ENCODE data around the gene MEA1.

The MEA1 gene

GRCh38 chr6:42979523-42980177 is 34.1 kb downstream of the MEA1 start:
- no peaks in the 10 kb centered on the region for H3K9me2 ChIP-seq (replicated peaks; ENCODE audit: low read depth, low read length)

GRCh38 chr6:42978839-42979522 is 34.8 kb downstream of the MEA1 start, which contains the start of gene PEX6:
Gene PEX6, minus strand, starts transcription at chr6:42979181. Its CDS starts 31 bp downstream, at chr6:42979150.
- Histone ChIP-seq H3K9me2 (replicated peaks; ENCODE audit: low read depth, low read length) (no peaks in the 10 kb centered on the region), H4K20me1 (ENCODE audit: insufficient read depth, low read length, poor library complexity, severe bottlenecking) (peaks cover 3% of the 10 kb centered on the region), H3K4me3 (ENCODE audit: low read length, poor library complexity, severe bottlenecking) (peak within 1 kb of the TSS; percentile 89), H3K4me1 (ENCODE audit: insufficient read depth, low read length, poor library complexity, severe bottlenecking) (peaks cover 19% of the 10 kb centered on the region), H3K79me2 (ENCODE audit: insufficient read depth, low read length) (peaks cover 13% of the 10 kb centered on the region), H3K9ac (ENCODE audit: low read depth, low read length, poor library complexity, severe bottlenecking) (peak within 1 kb of the TSS; percentile 87), H3K4me2 (ENCODE audit: low read depth, low read length, poor library complexity, severe bottlenecking) (peak within 1 kb of the TSS; percentile 97), H3F3A (ENCODE audit: low read depth) (no peaks in the 10 kb centered on the region), H3K36me3 (ENCODE audit: insufficient read depth, low read length) (no peaks in the 10 kb centered on the region), H3K9me3 (ENCODE audit: insufficient read depth, low read depth, low read length) (no peaks in the 10 kb centered on the region), H2AFZ (ENCODE audit: low read length) (peak within 1 kb of the TSS; percentile 78), H3K27me3 (ENCODE audit: insufficient read depth, low read length, poor library complexity, severe bottlenecking) (no peaks in the 10 kb centered on the region)
- TF ChIP-seq EZH2phosphoT487 (IDR thresholded peaks at IDR 0.05; ENCODE audit: borderline replicate concordance) (no peak), CTCF (conservative IDR thresholded peaks at IDR 0.05; ENCODE audit: low read length) (no peak)

More at GRCh38 chr6:42979523-42980177, 34.1 kb downstream of the MEA1 start:
- Histone ChIP-seq H3K4me2 (ENCODE audit: low read depth, low read length, poor library complexity, severe bottlenecking) (peak overlapping the region; percentile 97), H3K9me3 (ENCODE audit: insufficient read depth, low read depth, low read length) (no peaks in the 10 kb centered on the region), H3F3A (ENCODE audit: low read depth) (no peaks in the 10 kb centered on the region), H2AFZ (ENCODE audit: low read length) (peak overlapping the region; percentile 78), H3K79me2 (ENCODE audit: insufficient read depth, low read length) (peaks cover 15% of the 10 kb centered on the region), H3K9ac (ENCODE audit: low read depth, low read length, poor library complexity, severe bottlenecking) (peak overlapping the region; percentile 87), H3K36me3 (ENCODE audit: insufficient read depth, low read length) (no peaks in the 10 kb centered on the region), H4K20me1 (ENCODE audit: insufficient read depth, low read length, poor library complexity, severe bottlenecking) (peaks cover 3% of the 10 kb centered on the region), H3K27me3 (ENCODE audit: insufficient read depth, low read length, poor library complexity, severe bottlenecking) (no peaks in the 10 kb centered on the region), H3K4me1 (ENCODE audit: insufficient read depth, low read length, poor library complexity, severe bottlenecking) (peaks cover 19% of the 10 kb centered on the region), H3K4me3 (ENCODE audit: low read length, poor library complexity, severe bottlenecking) (peak overlapping the region; percentile 89)
- no peak for TF ChIP-seq CTCF (conservative IDR thresholded peaks at IDR 0.05; ENCODE audit: low read length)
- TF ChIP-seq EZH2phosphoT487 (IDR thresholded peaks at IDR 0.05; ENCODE audit: borderline replicate concordance) = no peak

GRCh38 chr6:42978487-42978838 is 35.3 kb downstream of the MEA1 start:
- no peaks in the 10 kb centered on the region for H3K9me3 ChIP-seq (ENCODE audit: insufficient read depth, low read depth, low read length)
- H3K4me2 ChIP-seq (ENCODE audit: low read depth, low read length, poor library complexity, severe bottlenecking) = peak overlapping the region; percentile 97
- TF ChIP-seq CTCF (conservative IDR thresholded peaks at IDR 0.05; ENCODE audit: low read length) (no peak), EZH2phosphoT487 (IDR thresholded peaks at IDR 0.05; ENCODE audit: borderline replicate concordance) (no peak)
- H3K4me3 ChIP-seq (ENCODE audit: low read length, poor library complexity, severe bottlenecking) = peak overlapping the region; percentile 89
- no peaks in the 10 kb centered on the region for H3F3A ChIP-seq (ENCODE audit: low read depth)
- peaks cover 3% of the 10 kb centered on the region for H4K20me1 ChIP-seq (ENCODE audit: insufficient read depth, low read length, poor library complexity, severe bottlenecking)
- peak overlapping the region; percentile 87 for H3K9ac ChIP-seq (ENCODE audit: low read depth, low read length, poor library complexity, severe bottlenecking)
- H3K4me1 ChIP-seq (ENCODE audit: insufficient read depth, low read length, poor library complexity, severe bottlenecking) = peaks cover 15% of the 10 kb centered on the region
- H2AFZ ChIP-seq (ENCODE audit: low read length) = peak overlapping the region; percentile 78; the same call in 1 of the 2 replicates
- H3K36me3 ChIP-seq (ENCODE audit: insufficient read depth, low read length) = no peaks in the 10 kb centered on the region
- H3K9me2 ChIP-seq (replicated peaks; ENCODE audit: low read depth, low read length) = no peaks in the 10 kb centered on the region
- peaks cover 13% of the 10 kb centered on the region for H3K79me2 ChIP-seq (ENCODE audit: insufficient read depth, low read length)
- H3K27me3 ChIP-seq (ENCODE audit: insufficient read depth, low read length, poor library complexity, severe bottlenecking) = no peaks in the 10 kb centered on the region
